Stimulated activated naive B cell treated with anti-CD40 and anti-IgM and Interleukin-4, amounts not matched to agents 10 μg/mL and 1 μg/mL and 100 μg/mL, for 72 hours (primary cell): ENCODE data around the gene PAK3.

Experiments used
- ATAC-seq, 2 donors: fragments of 150-1000 bp; cut with Tn5 transposase; replicated peaks; 2 replicates each; pipeline ENCODE4 v1.10.0; 2021; ENCODE audit warnings: moderate library complexity in 1 of 2
- DNase-seq: peaks from one replicate; pipeline ENCODE4 v3.0.0; 2021
- H3K27ac Mint-ChIP-seq: one replicate; pipeline ENCODE4 v1.8.0; 2022; ENCODE audit warnings: mild to moderate bottlenecking, mixed read lengths
- H3K27me3 Mint-ChIP-seq, 2 donors: one replicate each; pipeline ENCODE4 v1.8.0; 2022; ENCODE audit warnings: mixed read lengths in 2 of 2
- H3K36me3 Mint-ChIP-seq, 2 donors: one replicate each; pipeline ENCODE4 v1.8.0; 2022; ENCODE audit warnings: mixed read lengths in 2 of 2, mild to moderate bottlenecking in 1 of 2
- H3K4me1 Mint-ChIP-seq, 2 donors: one replicate each; pipeline ENCODE4 v1.8.0; 2022; ENCODE audit warnings: mixed read lengths in 2 of 2, mild to moderate bottlenecking in 1 of 2
- H3K4me3 Mint-ChIP-seq, 2 donors: one replicate each; pipeline ENCODE4 v1.8.0; 2022; ENCODE audit warnings: mild to moderate bottlenecking in 2 of 2, mixed read lengths in 2 of 2, moderate library complexity in 1 of 2
- H3K9me3 Mint-ChIP-seq, 2 donors: one replicate each; pipeline ENCODE4 v1.8.0; 2022; ENCODE audit warnings: mixed read lengths in 2 of 2, mild to moderate bottlenecking in 1 of 2

PAK3 gene

GRCh38 chrX:111167334-111167733 lies 71.3 kb downstream of the PAK3 start:
- ATAC-seq (no peak), DNase-seq (no peak)
- H3K9me3 Mint-ChIP-seq, result no peaks in the 10 kb centered on the region
- peaks cover 0 to 2% of the 10 kb centered on the region in 2 donors for H3K4me1 Mint-ChIP-seq
- H3K27me3 Mint-ChIP-seq, result peaks cover 0 to 5% of the 10 kb centered on the region in 2 donors
- no peak overlapping the region for H3K4me3 Mint-ChIP-seq
- H3K27ac Mint-ChIP-seq, result no peak overlapping the region
- no peaks in the 10 kb centered on the region for H3K36me3 Mint-ChIP-seq

- no peaks in the 10 kb centered on the region for H3K36me3 Mint-ChIP-seq
- no peaks in the 10 kb centered on the region for H3K9me3 Mint-ChIP-seq
- peaks cover 0 to 5% of the 10 kb centered on the region in 2 donors for H3K27me3 Mint-ChIP-seq
- H3K27ac Mint-ChIP-seq, result no peak overlapping the region
- H3K4me1 Mint-ChIP-seq, result peaks cover 0 to 2% of the 10 kb centered on the region in 2 donors
- H3K4me3 Mint-ChIP-seq, result no peak overlapping the region
- ATAC-seq, result no peak
- DNase-seq, result no peak
Observed at GRCh38 chrX:111168314-111168713, 72.3 kb downstream of the PAK3 start.

GRCh38 chrX:111169141-111169540 lies 73.2 kb downstream of the PAK3 start:
- no peak for DNase-seq
- H3K27me3 Mint-ChIP-seq, result peaks cover 0 to 5% of the 10 kb centered on the region in 2 donors
- ATAC-seq, result no peak
- peaks cover 0 to 2% of the 10 kb centered on the region in 2 donors for H3K4me1 Mint-ChIP-seq
- no peak overlapping the region for H3K4me3 Mint-ChIP-seq
- H3K36me3 Mint-ChIP-seq, result no peaks in the 10 kb centered on the region
- no peaks in the 10 kb centered on the region for H3K9me3 Mint-ChIP-seq
- H3K27ac Mint-ChIP-seq, result no peak overlapping the region

- Mint-ChIP-seq H3K9me3 (no peaks in the 10 kb centered on the region), H3K4me1 (peaks cover 0 to 2% of the 10 kb centered on the region in 2 donors), H3K27ac (no peak overlapping the region), H3K36me3 (no peaks in the 10 kb centered on the region), H3K4me3 (no peak overlapping the region), H3K27me3 (no peaks in the 10 kb centered on the region)
- DNase-seq, result no peak
- ATAC-seq, result no peak
Observed at GRCh38 chrX:111170017-111170416, 74.0 kb downstream of the PAK3 start.

- Mint-ChIP-seq H3K27ac (no peak overlapping the region), H3K36me3 (no peaks in the 10 kb centered on the region), H3K27me3 (no peaks in the 10 kb centered on the region), H3K9me3 (no peaks in the 10 kb centered on the region), H3K4me1 (no peaks in the 10 kb centered on the region), H3K4me3 (no peak overlapping the region)
- ATAC-seq, result no peak
- no peak for DNase-seq
Observed at GRCh38 chrX:111180750-111181240, 84.8 kb downstream of the PAK3 start.

- ATAC-seq, result no peak
- Mint-ChIP-seq H3K9me3 (no peaks in the 10 kb centered on the region), H3K27ac (no peak overlapping the region), H3K4me1 (no peaks in the 10 kb centered on the region), H3K4me3 (no peak overlapping the region), H3K27me3 (no peaks in the 10 kb centered on the region), H3K36me3 (no peaks in the 10 kb centered on the region)
- no peak for DNase-seq
Observed at GRCh38 chrX:111181951-111182350, 86.0 kb downstream of the PAK3 start.

- no peak overlapping the region for H3K27ac Mint-ChIP-seq
- H3K4me1 Mint-ChIP-seq, result no peaks in the 10 kb centered on the region
- no peaks in the 10 kb centered on the region for H3K9me3 Mint-ChIP-seq
- H3K27me3 Mint-ChIP-seq, result no peaks in the 10 kb centered on the region
- no peak overlapping the region for H3K4me3 Mint-ChIP-seq
- DNase-seq (no peak), ATAC-seq (no peak)
- no peaks in the 10 kb centered on the region for H3K36me3 Mint-ChIP-seq
Observed at GRCh38 chrX:111182997-111183396, 87.0 kb downstream of the PAK3 start.

- Mint-ChIP-seq H3K4me1 (no peaks in the 10 kb centered on the region), H3K36me3 (no peaks in the 10 kb centered on the region), H3K4me3 (no peak overlapping the region), H3K9me3 (no peaks in the 10 kb centered on the region), H3K27ac (no peak overlapping the region), H3K27me3 (no peaks in the 10 kb centered on the region)
- no peak for DNase-seq
- no peak for ATAC-seq
Observed at GRCh38 chrX:111191598-111191997, 95.6 kb downstream of the PAK3 start.

GRCh38 chrX:111199505-111199904 lies 103.5 kb downstream of the PAK3 start:
- ATAC-seq, result no peak
- no peaks in the 10 kb centered on the region for H3K36me3 Mint-ChIP-seq
- H3K4me3 Mint-ChIP-seq, result no peak overlapping the region
- H3K27me3 Mint-ChIP-seq, result peaks cover 0 to 4% of the 10 kb centered on the region in 2 donors
- H3K27ac Mint-ChIP-seq, result no peak overlapping the region
- no peak for DNase-seq
- no peaks in the 10 kb centered on the region for H3K9me3 Mint-ChIP-seq
- no peaks in the 10 kb centered on the region for H3K4me1 Mint-ChIP-seq

- no peak overlapping the region for H3K4me3 Mint-ChIP-seq
- no peaks in the 10 kb centered on the region for H3K36me3 Mint-ChIP-seq
- no peaks in the 10 kb centered on the region for H3K4me1 Mint-ChIP-seq
- DNase-seq (no peak), ATAC-seq (no peak)
- H3K27ac Mint-ChIP-seq, result no peak overlapping the region
- H3K9me3 Mint-ChIP-seq, result no peaks in the 10 kb centered on the region
- H3K27me3 Mint-ChIP-seq, result peaks cover 0 to 4% of the 10 kb centered on the region in 2 donors
Observed at GRCh38 chrX:111200327-111200726, 104.3 kb downstream of the PAK3 start.

- H3K4me3 Mint-ChIP-seq, result no peak overlapping the region
- no peaks in the 10 kb centered on the region for H3K36me3 Mint-ChIP-seq
- no peak overlapping the region for H3K27ac Mint-ChIP-seq
- DNase-seq (no peak), ATAC-seq (no peak)
- no peaks in the 10 kb centered on the region for H3K9me3 Mint-ChIP-seq
- H3K4me1 Mint-ChIP-seq, result no peaks in the 10 kb centered on the region
- peaks cover 0 to 9% of the 10 kb centered on the region in 2 donors for H3K27me3 Mint-ChIP-seq
Observed at GRCh38 chrX:111207851-111208250, 111.9 kb downstream of the PAK3 start.

GRCh38 chrX:111216293-111216801 lies 120.4 kb downstream of the PAK3 start:
- no peak for ATAC-seq
- Mint-ChIP-seq H3K4me3 (no peak overlapping the region), H3K4me1 (no peaks in the 10 kb centered on the region), H3K36me3 (no peaks in the 10 kb centered on the region), H3K27me3 (no peaks in the 10 kb centered on the region), H3K9me3 (no peaks in the 10 kb centered on the region), H3K27ac (no peak overlapping the region)
- DNase-seq, result no peak

- H3K4me1 Mint-ChIP-seq, result no peaks in the 10 kb centered on the region
- no peaks in the 10 kb centered on the region for H3K9me3 Mint-ChIP-seq
- no peak overlapping the region for H3K27ac Mint-ChIP-seq
- ATAC-seq, result no peak
- no peak overlapping the region for H3K4me3 Mint-ChIP-seq
- H3K36me3 Mint-ChIP-seq, result no peaks in the 10 kb centered on the region
- no peak for DNase-seq
- peaks cover 0 to 6% of the 10 kb centered on the region in 2 donors for H3K27me3 Mint-ChIP-seq
Observed at GRCh38 chrX:111244235-111244750, 148.3 kb downstream of the PAK3 start.

- Mint-ChIP-seq H3K27me3 (peaks cover 0 to 12% of the 10 kb centered on the region in 2 donors), H3K9me3 (no peaks in the 10 kb centered on the region), H3K27ac (no peak overlapping the region), H3K4me3 (no peak overlapping the region), H3K4me1 (no peaks in the 10 kb centered on the region), H3K36me3 (no peaks in the 10 kb centered on the region)
- ATAC-seq (no peak), DNase-seq (no peak)
Observed at GRCh38 chrX:111254896-111255693, 159.1 kb downstream of the PAK3 start.

- H3K9me3 Mint-ChIP-seq, result no peaks in the 10 kb centered on the region
- H3K27ac Mint-ChIP-seq, result no peak overlapping the region
- ATAC-seq, result no peak
- no peaks in the 10 kb centered on the region for H3K36me3 Mint-ChIP-seq
- H3K27me3 Mint-ChIP-seq, result peaks cover 0 to 14% of the 10 kb centered on the region in 2 donors
- DNase-seq, result no peak
- H3K4me3 Mint-ChIP-seq, result no peak overlapping the region
- no peaks in the 10 kb centered on the region for H3K4me1 Mint-ChIP-seq
Observed at GRCh38 chrX:111257733-111258132, 161.7 kb downstream of the PAK3 start.
